SK-N-DZ (cell line): ENCODE measurements around the gene CDH4.

ENCODE experiments used
- DNase-seq: peaks from one replicate; pipeline ENCODE4 v3.0.0-alpha.2; 2015; ENCODE audit warnings: low spot score

The CDH4 gene

GRCh38 chr20:61300709-61301108 lies 48.6 kb downstream of the CDH4 start:
- DNase-seq, result no peak

GRCh38 chr20:61301711-61302525 lies 49.9 kb downstream of the CDH4 start:
- DNase-seq, result no peak

GRCh38 chr20:61303217-61303616 lies 51.2 kb downstream of the CDH4 start:
- DNase-seq, result no peak

GRCh38 chr20:61303675-61304074 lies 51.6 kb downstream of the CDH4 start:
- DNase-seq, result no peak

GRCh38 chr20:61304750-61305149 lies 52.7 kb downstream of the CDH4 start:
- DNase-seq, result no peak

GRCh38 chr20:61306937-61307475 lies 54.9 kb downstream of the CDH4 start:
- no peak for DNase-seq

- DNase-seq, result no peak
These were observed 55.8 kb downstream of the CDH4 start for GRCh38 chr20:61307686-61308476.

- DNase-seq, result no peak
These were observed 56.4 kb downstream of the CDH4 start for GRCh38 chr20:61308477-61308774.

GRCh38 chr20:61310954-61311353 lies 58.9 kb downstream of the CDH4 start:
- DNase-seq, result no peak

- DNase-seq, result no peak
These were observed 59.8 kb downstream of the CDH4 start for GRCh38 chr20:61311656-61312387.

GRCh38 chr20:61312925-61313324 lies 60.9 kb downstream of the CDH4 start:
- no peak for DNase-seq

GRCh38 chr20:61313396-61313795 lies 61.3 kb downstream of the CDH4 start:
- no peak for DNase-seq

GRCh38 chr20:61314326-61315010 lies 62.4 kb downstream of the CDH4 start:
- no peak for DNase-seq

GRCh38 chr20:61315319-61315718 lies 63.3 kb downstream of the CDH4 start:
- DNase-seq, result no peak

GRCh38 chr20:61316346-61316745 lies 64.3 kb downstream of the CDH4 start:
- DNase-seq, result no peak

GRCh38 chr20:61317966-61318530 lies 66.0 kb downstream of the CDH4 start:
- no peak for DNase-seq

GRCh38 chr20:61320691-61321425 lies 68.8 kb downstream of the CDH4 start:
- no peak for DNase-seq

GRCh38 chr20:61321481-61321880 lies 69.4 kb downstream of the CDH4 start:
- DNase-seq, result no peak

- no peak for DNase-seq
These were observed 70.2 kb downstream of the CDH4 start for GRCh38 chr20:61322151-61322865.

- no peak for DNase-seq
These were observed 72.8 kb downstream of the CDH4 start for GRCh38 chr20:61324906-61325305.
